HG02798 (cell line): Measurements from ENCODE around the gene F2.
A peak's percentile ranks its signal among the peaks of the same experiment; 100 is the strongest.
"Not testable (repeated sequence)": the region's sequence is repeated elsewhere in the genome, so short reads cannot be mapped to it uniquely, and the experiment has no call there.

Experiments used
- ATAC-seq: cut with Tn5 transposase; IDR thresholded peaks from one replicate; pipeline ENCODE4 v1.9.1; 2021; ENCODE audit warnings: mild to moderate bottlenecking; ENCODE audit not compliant: unreplicated experiment, poor library complexity

F2 gene

DNA sequence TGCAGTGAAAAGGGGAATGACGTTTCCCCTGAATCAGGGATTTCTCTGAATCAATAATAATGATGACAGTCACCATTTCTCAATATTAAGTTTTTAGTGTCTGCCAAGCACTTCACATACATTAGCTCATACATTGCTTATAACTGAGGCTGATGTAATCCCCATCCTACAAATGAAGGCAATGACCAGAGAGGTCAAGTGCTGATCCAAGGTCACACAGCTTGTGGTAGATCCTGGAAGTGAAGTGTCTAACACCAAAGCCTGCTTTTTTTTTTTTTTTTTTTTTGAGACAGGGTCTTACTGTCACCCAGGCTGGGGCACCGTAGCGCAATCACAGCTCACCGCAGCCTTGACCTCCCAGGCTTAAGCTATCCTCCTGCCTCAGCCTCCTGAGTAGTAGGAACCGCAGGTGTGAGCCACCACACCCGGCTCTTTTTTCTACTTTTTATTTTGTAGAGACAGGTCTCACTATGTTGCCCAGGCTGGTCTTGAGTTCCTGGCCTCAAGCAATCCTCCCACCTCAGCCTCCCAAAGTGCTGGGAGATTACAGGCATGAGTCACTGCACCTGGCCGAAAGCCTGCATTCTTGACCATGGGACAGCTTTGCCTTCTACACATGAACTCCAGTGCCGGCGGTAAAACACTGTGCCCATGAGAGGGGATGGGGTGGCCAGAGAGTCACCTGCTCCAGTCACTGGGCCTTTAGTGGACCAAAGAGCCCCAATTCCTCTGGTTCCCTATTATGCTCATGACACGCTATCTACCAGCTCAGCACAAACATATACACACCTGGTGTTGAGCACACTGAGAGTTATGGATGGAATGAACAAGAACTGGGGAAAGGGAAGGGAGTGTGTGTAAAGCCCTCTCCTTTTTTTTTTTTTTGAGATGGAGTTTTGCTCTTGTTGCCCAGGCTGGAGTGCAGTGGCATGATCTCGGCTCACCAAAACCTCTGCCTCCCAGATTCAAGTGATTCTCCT, 36.0 kb upstream of the F2 start:
- no peak for ATAC-seq

DNA sequence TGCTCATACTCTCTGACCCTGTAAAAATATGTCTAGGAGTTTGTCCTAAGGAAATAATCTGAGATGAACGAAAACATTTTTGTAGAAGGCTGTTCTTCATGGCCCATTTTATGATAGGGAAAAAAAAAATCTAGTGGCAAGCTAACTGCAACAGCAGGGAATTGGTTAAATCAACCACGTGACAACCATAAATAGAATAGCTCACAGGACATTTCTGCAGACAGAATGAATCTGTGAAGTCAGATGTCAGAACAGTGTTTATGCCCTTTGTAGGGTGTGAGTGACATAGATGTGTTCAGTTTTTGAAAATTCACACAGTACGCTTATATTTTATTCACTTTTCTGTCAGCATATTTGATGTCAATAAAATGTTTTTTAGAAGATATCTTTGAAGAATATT, 34.6 kb upstream of the F2 start:
- no peak for ATAC-seq

DNA sequence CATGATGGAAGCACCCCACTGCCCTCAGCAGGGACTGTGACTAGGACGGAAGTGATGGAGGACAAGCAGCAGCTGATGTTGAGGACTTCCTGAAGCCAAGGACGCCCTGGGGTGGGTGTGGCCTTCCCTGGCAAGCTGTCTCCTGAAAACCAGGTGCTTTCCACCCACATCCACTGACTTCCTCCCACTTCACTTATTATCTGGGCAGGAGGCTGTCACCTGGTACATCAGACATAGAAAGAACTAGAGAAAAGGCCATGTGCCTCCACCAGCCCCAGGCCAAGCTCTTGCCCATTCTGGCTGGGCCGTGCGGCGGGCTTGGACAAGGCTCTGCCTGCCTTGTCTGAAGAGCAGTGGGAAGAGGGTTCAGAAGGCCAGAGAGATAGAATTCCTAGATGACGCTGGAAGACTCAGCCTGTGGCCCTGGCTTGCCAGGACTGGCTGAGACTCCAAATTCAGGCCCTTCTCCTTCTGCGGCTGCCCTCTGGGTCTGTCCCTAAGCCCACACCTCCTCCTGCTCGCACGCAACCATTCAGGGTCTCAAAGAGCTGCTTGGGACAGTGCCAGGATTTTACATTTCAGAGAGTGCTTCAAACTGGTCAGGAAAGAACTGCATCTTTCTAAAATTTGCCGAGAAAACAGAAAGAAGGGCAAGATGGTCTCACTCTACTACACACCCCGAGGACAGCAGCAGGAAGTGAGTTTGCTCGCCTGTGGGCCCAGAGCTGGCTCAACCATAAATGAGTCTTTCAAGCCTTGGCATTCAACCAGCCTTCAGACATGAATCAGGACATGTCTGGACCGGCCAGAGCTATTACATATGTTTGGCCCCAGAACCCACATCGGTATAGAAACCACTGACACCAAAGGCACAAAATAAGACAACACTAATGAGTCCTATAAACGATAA, 31.9 kb upstream of the F2 start:
- ATAC-seq = no peak

DNA sequence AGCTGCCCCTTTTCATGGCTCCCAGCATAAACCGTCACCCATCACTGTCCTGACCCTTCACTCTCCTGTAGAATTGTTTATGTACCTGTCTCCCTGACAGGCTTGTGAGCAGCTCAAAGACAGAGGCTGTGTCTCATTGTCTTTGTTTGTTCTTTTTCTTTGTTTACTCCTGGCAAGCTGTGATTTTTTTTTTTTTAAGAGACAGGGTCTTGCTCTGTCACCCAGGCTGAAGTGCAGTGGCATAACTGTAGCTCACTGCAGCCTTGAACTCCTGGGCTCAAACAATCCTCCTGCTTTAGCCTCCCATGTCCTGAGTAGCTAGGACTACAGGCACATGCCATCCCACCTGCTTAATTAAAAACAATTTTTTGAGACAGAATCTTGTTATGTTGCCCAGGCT, 28.3 kb upstream of the F2 start:
- no peak for ATAC-seq

DNA sequence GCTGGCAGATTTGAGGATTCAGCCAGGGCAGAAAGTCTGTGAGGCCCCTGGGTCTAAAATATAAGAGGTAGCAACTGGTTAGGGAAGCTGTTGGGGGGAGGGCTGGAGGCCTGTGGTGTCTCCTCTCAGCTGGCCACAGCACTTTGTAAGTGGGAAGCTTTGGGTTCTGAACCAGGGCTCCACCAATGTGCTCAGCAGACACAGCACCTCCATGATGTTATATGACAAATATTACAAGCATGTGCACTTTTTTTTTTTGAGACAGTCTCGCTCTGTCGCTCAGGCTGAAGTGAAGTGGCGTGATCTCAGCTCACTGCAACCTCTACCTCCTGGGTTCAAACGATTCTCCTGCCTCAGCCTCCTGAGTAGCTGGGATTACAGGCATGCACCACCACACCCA, 26.6 kb upstream of the F2 start:
- ATAC-seq = no peak

DNA sequence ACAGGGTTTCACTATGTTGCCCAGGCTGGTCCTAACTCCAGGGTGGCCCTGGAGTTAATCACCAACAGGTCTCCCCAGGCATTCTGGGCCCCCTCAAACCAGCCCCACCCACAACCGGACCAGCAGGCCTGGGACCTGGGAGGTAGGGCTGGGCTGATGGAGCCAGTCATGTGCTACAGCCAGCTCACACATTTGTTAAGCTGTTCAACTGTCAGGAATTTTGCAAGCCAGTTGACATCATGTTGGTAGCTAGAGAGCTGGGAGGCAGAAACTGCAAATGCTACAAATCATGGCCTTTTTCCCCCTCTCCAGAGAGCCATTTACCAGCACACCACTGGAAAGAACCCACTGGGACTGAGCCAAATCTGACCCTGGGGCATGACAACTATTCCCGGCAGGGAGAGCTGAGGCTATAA, 25.4 kb upstream of the F2 start:
- no peak for ATAC-seq

DNA sequence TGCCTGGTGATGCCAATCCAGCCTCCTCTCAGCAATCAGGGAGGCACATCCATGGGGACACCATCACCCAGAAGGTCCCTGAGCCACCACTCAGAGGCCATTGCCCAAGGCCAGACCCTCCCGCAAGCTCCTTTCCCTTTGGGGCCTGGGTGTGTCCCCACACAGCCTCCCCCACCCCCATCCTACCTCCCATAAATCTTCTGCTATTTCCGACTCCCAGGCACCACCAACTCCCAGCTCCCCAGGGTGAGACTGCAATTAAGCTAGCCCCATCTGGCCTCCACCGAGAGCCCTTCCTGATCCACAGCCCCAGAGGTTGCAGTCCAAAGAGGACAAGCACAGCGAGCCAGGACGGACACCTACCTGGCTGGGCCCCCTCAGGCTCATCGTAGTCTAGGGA, 24.9 kb upstream of the F2 start:
- no peak for ATAC-seq

DNA sequence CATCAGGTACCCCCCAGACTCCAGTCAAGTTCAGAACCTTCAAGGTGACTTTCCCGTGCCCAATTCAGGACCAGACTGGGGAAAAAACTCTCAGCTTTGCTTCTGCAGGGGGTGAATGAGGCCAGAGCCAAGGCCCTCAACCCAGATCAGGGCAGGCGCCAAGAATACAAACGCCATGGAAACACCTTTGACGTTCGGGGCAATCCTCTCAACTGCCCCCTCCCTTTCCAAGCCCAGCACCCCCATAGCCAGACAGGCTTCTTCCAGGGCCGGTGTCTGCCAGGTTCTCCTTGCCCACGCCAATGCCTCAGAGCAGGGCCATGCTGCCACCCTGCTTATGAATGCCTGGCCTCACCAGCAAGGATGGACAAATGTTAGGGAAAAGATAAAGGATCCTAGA, 24.4 kb upstream of the F2 start:
- no peak for ATAC-seq

DNA sequence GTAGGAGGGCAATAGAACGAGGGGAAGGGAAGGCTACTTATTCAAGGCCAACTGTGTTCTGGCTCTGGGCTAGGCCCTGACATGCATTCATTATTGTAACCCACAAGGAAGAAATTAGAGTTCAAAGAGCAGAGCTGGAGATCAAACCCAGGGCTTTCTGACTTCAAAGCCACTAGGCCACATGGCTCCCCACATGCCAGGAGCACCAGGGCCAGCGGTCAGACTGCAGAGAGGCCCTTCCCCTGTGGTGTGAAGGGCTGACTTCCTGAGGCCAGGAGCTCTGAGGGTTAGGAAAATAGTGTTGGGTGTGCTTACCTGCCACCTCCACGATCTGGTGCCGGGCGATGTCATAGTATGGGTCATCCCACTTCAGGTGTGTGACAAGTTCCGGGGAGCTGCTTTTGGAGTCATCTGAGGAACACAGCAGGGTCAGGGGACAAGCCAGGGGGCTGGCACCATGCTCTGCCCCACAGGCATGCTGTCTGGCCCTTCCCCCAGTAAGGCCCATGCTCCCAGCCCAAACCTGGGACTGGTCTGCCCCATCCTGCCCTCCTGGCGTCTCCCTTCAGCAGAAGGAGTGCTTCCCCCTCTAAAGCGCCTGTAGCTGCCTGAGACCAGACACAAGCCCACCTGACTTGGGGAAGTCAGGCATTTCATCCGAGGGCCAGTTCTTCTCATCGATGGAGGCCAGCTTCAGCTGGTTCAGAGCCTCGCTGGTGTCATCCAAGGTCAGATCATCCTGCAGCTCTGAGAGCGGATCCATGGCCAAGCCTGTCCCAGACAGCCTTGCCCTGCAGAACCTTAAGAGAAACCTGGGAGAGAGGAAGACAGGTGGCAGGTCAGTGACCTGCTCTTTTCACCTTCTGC, 23.4 kb upstream of the F2 start:
- ATAC-seq = no peak

DNA sequence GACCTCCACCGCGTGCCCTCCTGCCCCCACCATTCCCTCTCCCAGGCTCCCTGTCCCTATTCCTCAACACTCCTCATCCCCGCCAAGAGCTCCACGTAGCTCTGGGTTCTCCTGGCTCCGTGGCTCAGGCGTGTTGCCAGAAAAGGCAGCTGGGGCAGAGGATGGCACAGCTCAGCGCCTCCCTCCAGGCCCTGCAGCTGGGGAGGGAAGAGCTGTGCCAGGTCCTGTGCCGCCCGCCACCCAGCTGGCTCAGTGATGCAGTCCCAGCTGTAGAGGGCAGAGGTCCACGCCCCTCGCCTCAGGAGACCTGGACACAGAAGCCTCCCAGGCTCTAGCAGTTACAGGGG, 22.8 kb upstream of the F2 start:
- no peak for ATAC-seq

DNA sequence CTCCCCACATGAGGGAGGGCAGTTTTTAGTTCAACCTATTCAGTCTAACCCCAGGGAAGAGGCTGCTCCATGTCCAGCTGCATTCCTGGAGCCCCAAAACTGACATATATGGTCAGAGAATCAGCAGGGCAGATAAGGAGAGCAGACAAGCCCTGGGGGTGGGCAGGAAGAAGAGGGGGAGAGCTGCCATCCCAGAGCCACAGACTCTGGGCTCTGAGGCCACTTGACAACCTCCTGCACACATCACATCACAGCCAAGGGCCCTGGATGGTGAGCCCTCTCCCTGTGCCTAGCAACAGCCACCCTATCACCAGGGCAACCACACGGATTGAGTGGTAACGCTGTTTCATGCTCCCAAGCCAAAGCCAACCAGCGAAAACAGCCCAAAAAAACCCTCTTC, 21.7 kb upstream of the F2 start:
- no peak for ATAC-seq

DNA sequence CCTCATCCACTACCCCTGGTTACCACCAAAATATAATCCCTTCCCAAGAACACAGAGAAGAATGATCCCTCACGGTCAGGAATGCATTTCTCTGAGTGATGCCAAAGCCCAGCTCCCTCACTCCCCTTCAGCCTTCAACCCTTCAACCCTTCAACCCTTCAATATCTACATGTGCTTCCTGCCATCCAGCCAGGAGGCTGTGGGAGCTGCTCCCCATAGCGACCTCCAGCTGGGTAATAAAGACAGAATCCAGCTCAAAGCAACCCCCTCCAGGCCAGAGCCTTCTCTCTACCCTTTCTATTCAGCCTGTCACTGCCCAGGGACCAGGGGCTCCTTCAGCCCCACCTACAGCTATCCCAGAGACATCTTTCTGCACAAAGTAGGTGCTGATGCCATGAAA, 21.3 kb upstream of the F2 start:
- ATAC-seq = no peak

DNA sequence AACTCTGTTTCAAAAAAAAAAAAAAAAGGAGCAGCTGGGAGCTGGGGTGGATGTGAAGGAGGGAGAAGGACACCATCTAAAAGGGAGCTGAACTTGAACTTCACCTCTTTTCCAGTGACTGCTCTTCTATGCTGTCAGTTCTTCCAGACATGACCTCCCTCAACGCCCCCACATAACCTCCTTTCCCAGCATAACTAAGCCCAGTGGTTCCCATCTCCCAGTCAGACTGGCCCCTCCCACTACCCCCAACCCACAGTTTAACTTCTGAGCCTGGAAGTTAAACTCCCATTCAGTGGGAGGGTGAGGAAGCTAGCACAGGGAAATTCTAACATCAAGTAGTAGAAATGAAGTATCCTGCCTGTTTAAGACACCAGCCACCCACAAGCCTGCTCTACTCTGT, 20.4 kb upstream of the F2 start:
- ATAC-seq = no peak

DNA sequence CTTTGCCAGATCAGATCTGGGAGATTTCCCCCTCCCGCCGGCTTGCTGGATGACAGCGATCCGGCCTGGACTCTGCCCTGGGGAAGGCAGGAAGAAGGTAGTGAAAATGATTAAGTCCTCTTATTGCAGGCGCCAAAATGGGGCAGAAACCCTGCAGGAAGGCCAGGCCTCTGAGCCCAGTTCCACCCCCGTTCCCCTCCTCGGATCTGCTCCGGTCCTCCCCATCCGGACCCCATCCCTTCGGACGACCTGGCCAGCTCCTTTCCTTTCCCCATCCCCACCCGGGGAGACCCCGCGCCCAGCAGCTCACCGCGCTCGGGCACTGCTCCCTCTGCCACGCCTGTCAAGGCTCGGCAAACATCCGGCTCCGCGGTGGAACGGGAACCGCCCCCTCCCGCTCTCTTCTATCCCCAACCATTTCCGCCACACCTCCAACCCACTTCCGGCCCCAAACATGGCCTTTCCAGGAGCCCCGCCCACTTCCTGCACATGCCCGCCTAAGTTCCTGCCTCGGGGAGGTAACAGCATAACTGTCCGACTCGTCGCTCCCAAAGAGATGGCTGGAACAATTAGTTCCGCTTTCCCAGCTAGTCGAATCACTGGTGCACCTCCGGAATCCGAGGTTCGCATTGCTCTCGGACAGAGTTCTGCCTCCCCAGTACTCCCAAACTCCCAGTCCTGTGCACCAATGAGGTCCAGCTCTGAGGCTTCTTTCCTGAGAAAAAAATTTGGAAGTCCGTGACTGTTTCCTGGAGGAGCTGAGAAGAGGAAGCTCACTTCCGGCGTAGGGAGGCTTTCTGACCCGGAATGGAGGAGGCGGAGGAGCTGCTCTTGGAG, 18.6 kb upstream of the F2 start, which contains the start of the genes ARHGAP1 and ZNF408:
Gene ARHGAP1 (minus strand): TSS at position 379 of the 837 bp plus-strand sequence. CDS start 4,512 bp downstream, outside the sequence.
Gene ZNF408 (plus strand): TSS at position 791 of the 837 bp plus-strand sequence. CDS start 17 bp downstream, at position 808.
- ATAC-seq = peak; percentile 92

DNA sequence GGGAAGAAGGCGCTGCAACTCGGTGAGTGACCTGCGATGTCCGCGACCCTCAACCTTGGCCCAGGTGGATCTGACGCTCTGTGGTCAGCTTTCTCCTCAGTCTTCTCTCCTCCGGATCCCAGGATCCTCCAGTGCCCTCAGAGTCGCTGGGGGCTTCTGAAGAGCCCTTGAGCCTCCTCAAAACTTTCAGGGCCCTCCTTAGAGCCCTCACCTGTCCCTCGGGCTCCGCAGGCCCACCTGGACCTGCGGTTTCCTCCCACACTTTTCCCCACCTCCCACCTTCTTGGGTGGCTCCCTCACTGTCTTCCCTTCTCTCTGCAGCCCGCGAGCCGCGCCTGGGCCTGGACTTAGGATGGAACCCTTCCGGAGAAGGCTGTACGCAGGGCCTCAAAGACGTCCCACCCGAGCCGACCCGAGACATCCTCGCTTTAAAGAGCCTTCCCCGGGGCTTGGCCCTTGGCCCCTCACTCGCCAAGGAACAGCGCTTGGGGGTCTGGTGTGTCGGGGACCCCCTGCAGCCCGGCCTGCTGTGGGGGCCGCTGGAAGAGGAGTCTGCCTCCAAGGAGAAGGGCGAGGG, 17.8 kb upstream of the F2 start:
- ATAC-seq = no peak

DNA sequence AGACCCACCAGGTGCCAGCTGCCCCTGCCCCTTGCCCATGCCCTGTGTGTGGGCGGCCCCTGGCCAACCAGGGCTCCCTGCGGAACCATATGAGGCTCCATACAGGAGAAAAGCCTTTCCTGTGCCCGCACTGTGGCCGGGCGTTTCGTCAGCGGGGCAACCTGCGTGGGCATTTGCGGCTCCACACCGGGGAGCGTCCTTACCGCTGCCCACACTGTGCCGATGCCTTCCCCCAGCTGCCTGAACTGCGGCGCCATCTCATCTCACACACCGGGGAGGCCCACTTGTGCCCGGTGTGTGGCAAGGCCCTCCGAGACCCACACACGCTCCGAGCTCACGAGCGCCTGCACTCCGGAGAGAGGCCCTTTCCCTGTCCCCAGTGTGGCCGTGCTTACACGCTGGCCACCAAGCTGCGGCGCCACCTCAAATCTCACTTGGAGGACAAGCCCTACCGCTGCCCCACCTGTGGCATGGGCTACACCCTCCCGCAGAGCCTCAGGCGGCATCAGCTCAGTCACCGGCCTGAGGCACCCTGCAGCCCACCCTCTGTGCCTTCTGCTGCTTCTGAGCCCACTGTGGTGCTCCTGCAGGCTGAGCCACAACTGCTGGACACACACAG, 13.8 kb upstream of the F2 start:
- no peak for ATAC-seq

DNA sequence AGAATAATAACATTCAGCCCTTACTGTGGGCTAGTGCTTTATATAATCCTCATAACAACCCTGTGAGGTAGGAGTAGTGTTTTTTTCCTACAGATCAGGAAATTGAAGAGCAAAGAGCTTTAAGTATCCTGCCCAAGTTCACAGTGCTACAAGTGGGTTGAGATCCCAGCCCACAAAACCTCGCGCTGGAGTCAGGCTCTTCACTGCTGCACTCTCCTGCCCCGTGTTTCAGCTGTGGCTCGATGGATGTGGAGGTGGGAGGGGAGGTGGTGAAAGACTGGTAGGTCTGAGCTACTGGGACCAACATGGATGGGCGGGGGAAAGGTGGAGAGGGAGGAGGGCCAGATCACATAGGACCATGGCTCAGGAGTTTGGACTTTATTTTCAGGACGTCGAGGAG, 12.1 kb upstream of the F2 start:
- ATAC-seq = no peak

DNA sequence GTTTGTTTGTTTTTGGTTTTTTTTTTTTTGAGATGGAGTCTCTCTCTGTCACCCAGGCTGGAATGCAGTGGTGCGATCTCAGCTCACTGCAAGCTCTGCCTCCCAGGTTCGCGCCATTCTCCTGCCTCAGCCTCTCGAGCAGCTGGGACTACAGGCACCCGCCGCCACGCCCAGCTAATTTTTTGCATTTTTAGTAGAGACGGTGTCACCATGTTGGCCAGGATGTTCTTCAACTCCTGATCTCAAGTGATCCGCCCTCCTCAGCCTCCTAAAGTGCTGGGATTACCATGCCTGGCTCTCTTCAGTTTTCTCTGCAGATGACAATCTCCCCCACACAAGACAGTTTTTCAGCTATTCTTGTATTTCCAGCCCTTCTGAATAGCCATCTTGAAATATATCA, 9.7 kb upstream of the F2 start:
- not testable (repeated sequence) for ATAC-seq
